GM21576 (cell line): ENCODE results near the gene ATP1B4.
"Not testable (repeated sequence)": the region's sequence is repeated elsewhere in the genome, so short reads cannot be mapped to it uniquely, and the experiment has no call there.

ENCODE experiments used
- ATAC-seq: cut with Tn5 transposase; IDR thresholded peaks from one replicate; pipeline ENCODE4 v1.9.1; 2021; ENCODE audit warnings: mild to moderate bottlenecking, moderate library complexity; ENCODE audit not compliant: unreplicated experiment

Gene ATP1B4

GRCh38 chrX:120361764-120362305 is at the start of gene ATP1B4:
Gene ATP1B4, plus strand, starts transcription at chrX:120362089. Its CDS starts 80 bp downstream, at chrX:120362169.
- ATAC-seq, result no peak

DNA sequence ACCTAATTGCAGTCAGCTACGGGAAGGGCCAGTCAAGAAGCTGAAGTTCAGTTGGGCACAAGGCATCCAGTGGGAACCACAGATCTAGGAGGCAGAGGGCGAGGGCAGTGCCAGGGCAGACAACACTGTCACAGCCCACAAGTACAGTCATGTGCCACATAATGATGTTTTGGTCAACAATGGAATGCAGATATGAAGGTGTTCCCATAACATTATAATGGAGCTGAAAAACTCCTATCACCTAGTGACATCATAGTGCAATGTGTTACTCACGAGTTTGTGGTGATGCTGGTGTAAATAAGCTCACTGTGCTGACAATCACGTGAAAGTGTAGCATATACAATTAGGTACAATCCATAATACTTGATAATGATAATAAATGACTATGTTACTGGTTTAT is 46.1 kb upstream of the ATP1B4 start:
- no peak for ATAC-seq

DNA sequence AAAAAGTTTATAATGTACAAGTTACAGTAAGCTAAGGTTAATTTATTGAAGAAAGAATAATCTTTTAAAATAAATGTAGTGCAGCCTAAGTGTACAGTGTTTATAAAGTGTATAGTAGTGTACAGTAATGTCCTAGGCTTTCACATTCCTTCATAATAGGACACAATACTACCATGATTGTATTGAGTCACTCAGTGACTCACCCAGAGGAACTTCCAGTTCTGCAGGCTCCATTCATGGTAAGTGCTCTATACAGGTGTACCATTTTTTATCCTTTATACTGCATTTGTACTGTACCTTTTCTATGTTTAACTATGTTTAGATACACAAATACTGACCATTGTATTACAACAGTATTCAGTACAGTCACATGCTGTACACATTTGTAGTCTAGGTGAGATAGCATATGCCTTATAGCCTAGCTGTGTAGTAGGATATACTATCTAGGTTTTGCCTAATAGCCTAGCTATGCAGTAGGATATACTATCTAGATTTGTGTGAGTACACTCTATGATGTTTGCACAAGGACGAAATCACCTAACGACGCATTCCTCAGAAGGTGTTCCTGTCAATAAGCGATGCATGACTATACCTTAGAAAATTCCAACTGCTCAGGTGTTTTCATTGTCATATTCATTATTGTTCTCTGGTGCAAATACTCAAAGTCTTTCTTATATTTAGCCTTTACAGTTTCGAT is 45.2 kb upstream of the ATP1B4 start:
- no peak for ATAC-seq

- ATAC-seq, result no peak
These were observed 43.5 kb upstream of the ATP1B4 start for GRCh38 chrX:120318411-120318810.

DNA sequence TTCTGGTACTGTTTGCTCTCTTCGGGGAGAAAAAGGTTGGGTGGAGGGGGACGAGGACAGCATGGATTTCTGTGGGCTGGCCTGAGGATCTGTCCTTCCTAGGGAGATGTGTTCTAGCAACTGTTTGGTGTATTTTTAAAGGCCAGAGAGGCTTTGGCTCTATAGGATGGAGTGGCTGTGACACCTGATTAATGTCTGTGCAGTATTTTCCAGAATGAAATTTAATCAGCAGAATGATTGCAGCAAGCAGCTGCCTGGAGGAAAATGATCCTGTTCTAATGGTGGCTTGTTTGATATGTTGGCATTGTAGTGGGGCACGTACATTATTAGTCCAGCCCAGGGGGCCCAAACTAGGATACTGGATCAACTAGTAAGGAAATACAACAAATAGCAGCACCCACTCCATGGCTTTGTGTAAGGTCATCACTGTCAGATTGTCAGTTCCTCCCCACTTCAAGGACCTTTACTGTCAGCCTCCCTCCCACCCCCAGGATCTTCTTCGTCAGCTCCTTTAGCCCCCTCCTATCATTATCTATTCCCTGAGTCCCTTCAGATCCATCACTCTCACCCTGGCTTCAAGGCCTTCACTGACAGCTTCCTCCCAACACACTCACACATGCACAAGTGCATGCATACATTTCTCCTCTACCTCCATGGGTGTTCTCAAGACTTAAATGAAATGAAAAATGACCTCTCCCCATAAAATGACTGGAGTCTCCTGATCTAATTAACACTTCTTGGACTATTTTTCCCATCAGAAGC is 40.2 kb upstream of the ATP1B4 start:
- ATAC-seq, result no peak

- ATAC-seq, result no peak
These were observed 30.8 kb upstream of the ATP1B4 start for GRCh38 chrX:120331116-120331515.

- no peak for ATAC-seq
These were observed 29.5 kb upstream of the ATP1B4 start for GRCh38 chrX:120332394-120332793.

DNA sequence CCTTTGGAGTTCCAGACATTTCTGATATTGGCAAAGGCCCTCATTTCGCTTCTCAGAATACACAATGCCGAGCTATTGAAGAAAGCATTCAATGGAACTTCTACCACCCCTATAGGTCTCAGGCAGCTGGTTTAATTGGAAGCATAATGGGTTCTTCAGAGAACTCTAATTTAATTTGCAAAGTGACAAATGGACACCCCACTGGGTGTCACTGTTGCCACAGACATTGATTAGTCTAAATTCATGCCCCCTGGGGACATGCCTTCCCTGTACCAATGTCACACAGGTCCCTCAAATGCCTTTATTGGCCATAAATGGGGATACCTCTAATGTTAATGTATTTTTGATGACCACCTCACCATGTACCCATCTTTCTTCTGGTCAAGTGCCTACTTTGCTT is 27.7 kb upstream of the ATP1B4 start:
- no peak for ATAC-seq

- ATAC-seq, result no peak
These were observed 27.3 kb upstream of the ATP1B4 start for GRCh38 chrX:120334603-120335002.

- ATAC-seq, result no peak
These were observed 26.6 kb upstream of the ATP1B4 start for GRCh38 chrX:120335289-120335688.

DNA sequence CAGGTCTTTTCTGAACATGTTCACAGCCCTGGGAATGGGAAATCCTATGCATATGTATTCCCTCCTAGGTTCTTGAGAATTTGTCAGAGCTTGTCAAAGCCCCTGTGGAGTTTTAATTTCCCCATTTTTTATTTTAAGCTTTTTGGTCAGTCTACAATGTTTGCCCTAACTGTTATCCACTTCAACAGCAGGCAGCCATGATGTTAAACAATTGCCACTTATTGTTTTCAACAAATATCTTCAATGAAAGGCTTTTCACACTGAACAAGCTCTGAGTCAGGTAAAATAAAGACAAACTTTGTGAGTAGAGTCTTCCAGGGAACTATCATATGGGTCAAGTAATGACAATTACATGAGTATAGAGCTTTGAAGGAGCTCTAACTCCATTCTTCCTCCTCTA is 25.0 kb upstream of the ATP1B4 start:
- no peak for ATAC-seq

- ATAC-seq, result not testable (repeated sequence)
These were observed 17.3 kb upstream of the ATP1B4 start for GRCh38 chrX:120344566-120344965.

GRCh38 chrX:120350450-120351138 is 11.3 kb upstream of the ATP1B4 start:
- ATAC-seq, result no peak

GRCh38 chrX:120356084-120356483 is 5.8 kb upstream of the ATP1B4 start:
- ATAC-seq, result no peak

- no peak for ATAC-seq
These were observed 4.7 kb upstream of the ATP1B4 start for GRCh38 chrX:120357186-120357585.

DNA sequence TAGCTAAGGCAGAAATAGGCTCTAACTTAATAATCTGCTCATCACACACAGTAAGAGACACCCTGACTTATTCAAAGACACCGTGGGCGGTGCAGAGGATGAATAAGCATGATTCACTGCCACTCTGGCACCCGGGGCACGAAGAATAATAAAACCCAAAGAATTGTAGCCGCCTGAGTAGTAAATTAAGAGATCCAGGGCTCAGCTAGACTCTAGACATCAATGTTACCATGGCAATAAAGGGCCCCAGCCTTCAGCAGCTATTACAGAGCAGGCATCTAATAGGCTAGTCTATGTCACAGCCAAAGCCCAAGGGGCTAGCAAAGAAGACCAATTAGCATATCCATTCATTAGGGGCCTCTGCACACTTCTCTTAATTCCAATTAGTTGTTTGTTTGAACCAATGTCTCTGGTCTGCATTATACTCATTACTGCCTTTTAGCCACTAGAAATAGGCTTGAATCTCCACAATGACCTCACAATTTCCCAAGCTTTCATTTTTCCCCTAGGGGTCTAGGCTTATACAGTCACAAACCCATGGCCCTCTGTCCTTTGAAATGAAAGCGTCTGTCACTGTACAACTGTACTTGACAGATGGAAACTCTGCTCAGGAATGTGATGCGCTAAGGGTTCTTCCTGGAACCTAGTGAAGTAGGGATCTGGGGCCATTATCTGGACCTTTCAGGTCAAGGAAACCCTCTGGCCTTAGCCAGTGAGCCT is 3.0 kb upstream of the ATP1B4 start:
- ATAC-seq, result no peak

DNA sequence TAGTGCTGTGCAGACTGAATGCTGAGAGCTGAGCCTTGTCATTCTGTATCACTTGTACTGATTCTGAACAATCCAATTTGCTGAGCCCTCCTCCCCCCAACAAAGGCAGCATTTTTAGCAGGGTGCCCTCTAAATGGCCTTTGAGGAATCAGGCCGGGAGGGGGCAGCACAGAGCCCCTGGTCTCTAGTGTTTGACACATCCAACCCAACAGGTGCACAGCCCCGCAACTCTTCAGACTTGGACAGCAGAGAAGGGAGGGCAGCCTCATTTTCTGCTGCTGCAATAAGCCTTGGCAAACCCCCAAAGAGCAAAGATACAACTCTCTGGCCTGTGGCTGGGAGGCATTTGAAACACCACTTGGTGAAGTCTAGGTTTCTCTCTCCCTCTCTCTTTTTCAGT is 3.4 kb downstream of the ATP1B4 start:
- ATAC-seq, result peak; percentile 78

GRCh38 chrX:120365968-120366367 is 4.1 kb downstream of the ATP1B4 start:
- no peak for ATAC-seq

- no peak for ATAC-seq
These were observed 4.9 kb downstream of the ATP1B4 start for GRCh38 chrX:120366794-120367193.

DNA sequence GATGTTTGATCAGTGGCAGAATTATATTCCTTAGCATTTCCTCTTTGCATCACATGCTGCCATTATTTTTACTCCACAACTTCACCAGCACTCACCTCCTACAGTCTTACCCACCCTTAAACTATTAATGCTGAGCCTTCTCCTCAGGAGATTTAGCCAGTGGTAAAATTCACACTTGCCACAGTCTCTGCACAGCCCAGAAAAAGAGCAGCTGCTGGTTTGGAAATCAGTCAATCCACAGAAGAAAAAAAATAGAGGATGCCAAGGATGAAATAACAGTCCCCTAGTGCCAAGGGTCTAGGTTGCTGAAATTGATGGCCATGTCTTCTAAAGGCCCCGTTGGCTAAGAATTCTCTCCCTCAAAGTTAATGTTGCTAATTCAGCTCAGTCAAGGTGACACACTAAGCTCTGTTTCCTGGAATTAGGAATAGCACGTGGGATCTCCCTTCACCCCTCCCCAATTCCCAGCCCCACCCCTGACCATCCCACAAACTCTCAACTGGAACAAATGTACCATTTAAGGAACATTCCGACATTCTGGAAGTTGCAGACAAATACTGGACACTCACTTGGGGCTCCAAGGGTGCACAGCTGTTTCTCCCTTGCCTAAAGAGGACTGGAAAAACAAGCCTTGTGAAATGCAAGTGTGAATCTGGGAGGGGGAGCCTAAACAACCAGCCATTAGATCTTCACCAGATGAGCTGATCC is 5.7 kb downstream of the ATP1B4 start:
- no peak for ATAC-seq
